Fibroblast of lung (primary cell): ENCODE results near the gene KCNN4. TPM values are rescaled to one million over a fixed set of nuclear protein-coding genes. Genes with fewer than 3 reads are reported as not detected.

Experiments
- DNase-seq, 2 donors: peaks; one replicate each; pipeline versions ENCODE4 v3.0.0 to v3.0.0-alpha.2; 2010; ENCODE audit warnings: low read depth in 2 of 2
- H2AFZ ChIP-seq: 2 replicates; pipeline ENCODE4 v1.5.1; 2012; ENCODE audit warnings: low read length, control low read depth, inconsistent platforms
- H3K27ac ChIP-seq: 2 replicates; pipeline ENCODE4 v1.5.1; 2011; ENCODE audit warnings: low read length, control low read depth; ENCODE audit not compliant: insufficient read depth
- H3K27me3 ChIP-seq: 2 replicates; pipeline ENCODE4 v1.5.1; 2011; ENCODE audit warnings: mild to moderate bottlenecking, low read length; ENCODE audit not compliant: control insufficient read depth, insufficient read depth
- H3K36me3 ChIP-seq: 2 replicates; pipeline ENCODE4 v1.5.1; 2011; ENCODE audit warnings: low read length; ENCODE audit not compliant: control insufficient read depth, insufficient read depth
- H3K4me1 ChIP-seq: 2 replicates; pipeline ENCODE4 v1.5.1; 2011; ENCODE audit warnings: low read length; ENCODE audit not compliant: control insufficient read depth, insufficient read depth; ENCODE audit errors: extremely low read depth
- H3K4me2 ChIP-seq: 2 replicates; pipeline ENCODE4 v1.5.1; 2011; ENCODE audit warnings: low read length, control low read depth; ENCODE audit not compliant: insufficient read depth; ENCODE audit errors: extremely low read depth
- H3K4me3 ChIP-seq, 4 experiments: fragments of 200-600 bp in 1 of 4; sonication (generic) in 1 of 4; replicated peaks in 1 of 4; 2 replicates each; pipeline ENCODE4 v1.5.1; 2011 to 2016; ENCODE audit warnings: low read length in 4 of 4, low read depth in 3 of 4, mild to moderate bottlenecking in 3 of 4, control low read depth in 2 of 4, inconsistent platforms in 1 of 4, mixed read lengths in 1 of 4; ENCODE audit not compliant: insufficient read depth in 1 of 4; ENCODE audit errors: control extremely low read depth in 1 of 4
- H3K79me2 ChIP-seq: 2 replicates; pipeline ENCODE4 v1.5.1; 2012; ENCODE audit warnings: mild to moderate bottlenecking, low read length, inconsistent platforms; ENCODE audit not compliant: control insufficient read depth, insufficient read depth
- H3K9ac ChIP-seq: 2 replicates; pipeline ENCODE4 v1.5.1; 2011; ENCODE audit warnings: mild to moderate bottlenecking, low read length, control low read depth; ENCODE audit not compliant: insufficient read depth
- H3K9me3 ChIP-seq: 2 replicates; pipeline ENCODE4 v1.5.1; 2012; ENCODE audit warnings: low read depth, low read length; ENCODE audit not compliant: control insufficient read depth, insufficient read depth
- H4K20me1 ChIP-seq: 2 replicates; pipeline ENCODE4 v1.5.1; 2011; ENCODE audit warnings: low read length; ENCODE audit not compliant: control insufficient read depth, insufficient read depth; ENCODE audit errors: extremely low read depth
- EZH2 ChIP-seq: IDR thresholded peaks from 2 replicates; pipeline ENCODE4 v1.5.1; 2012; ENCODE audit warnings: low read length, control low read depth, mild to moderate bottlenecking; ENCODE audit errors: missing control alignments
- polyA plus RNA-seq, 2 donors: library from polyadenylated mRNA; depleted of rRNA in 1 of 2; stranded (reverse) in 1 of 2; unstranded in 1 of 2; fragments of >200 nt; gene quantifications; 2 replicates each; pipeline ENCODE4 v1.2.1, GENCODE V29; 2011 to 2012; ENCODE audit warnings: missing spikeins in 1 of 2
- total RNA-seq: library from RNA; depleted of rRNA; stranded (reverse); fragments of >200 nt; gene quantifications from 2 replicates; pipeline ENCODE4 v1.2.1, GENCODE V29; 2014
- TF ChIP-seq, protein P1 (sequence below), 2 donors: IDR thresholded peaks in 1 of 2; conservative IDR thresholded peaks in 1 of 2; 1 replicate in 1 of 2; 2 replicates in 1 of 2; pipeline ENCODE4 v1.5.1; 2011 to 2012; ENCODE audit warnings: low read length in 2 of 2, control low read depth in 1 of 2, inconsistent platforms in 1 of 2, low read depth in 1 of 2, mild to moderate bottlenecking in 1 of 2

Gene KCNN4
- total and polyA plus RNA-seq, 2 donors (not counting 1 experiment from before 2014, with no cell fraction given): 0.41 to 0.83 TPM

- peaks cover 15% of the 10 kb centered on the region for H3K36me3 ChIP-seq
- no peaks in the 10 kb centered on the region for H3K4me1 ChIP-seq
- TF ChIP-seq EZH2: no peak
- TF ChIP-seq, protein P1, sequence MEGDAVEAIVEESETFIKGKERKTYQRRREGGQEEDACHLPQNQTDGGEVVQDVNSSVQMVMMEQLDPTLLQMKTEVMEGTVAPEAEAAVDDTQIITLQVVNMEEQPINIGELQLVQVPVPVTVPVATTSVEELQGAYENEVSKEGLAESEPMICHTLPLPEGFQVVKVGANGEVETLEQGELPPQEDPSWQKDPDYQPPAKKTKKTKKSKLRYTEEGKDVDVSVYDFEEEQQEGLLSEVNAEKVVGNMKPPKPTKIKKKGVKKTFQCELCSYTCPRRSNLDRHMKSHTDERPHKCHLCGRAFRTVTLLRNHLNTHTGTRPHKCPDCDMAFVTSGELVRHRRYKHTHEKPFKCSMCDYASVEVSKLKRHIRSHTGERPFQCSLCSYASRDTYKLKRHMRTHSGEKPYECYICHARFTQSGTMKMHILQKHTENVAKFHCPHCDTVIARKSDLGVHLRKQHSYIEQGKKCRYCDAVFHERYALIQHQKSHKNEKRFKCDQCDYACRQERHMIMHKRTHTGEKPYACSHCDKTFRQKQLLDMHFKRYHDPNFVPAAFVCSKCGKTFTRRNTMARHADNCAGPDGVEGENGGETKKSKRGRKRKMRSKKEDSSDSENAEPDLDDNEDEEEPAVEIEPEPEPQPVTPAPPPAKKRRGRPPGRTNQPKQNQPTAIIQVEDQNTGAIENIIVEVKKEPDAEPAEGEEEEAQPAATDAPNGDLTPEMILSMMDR (conservative IDR thresholded peaks at IDR 0.05 in 1 of 2, IDR thresholded peaks at IDR 0.05 in 1 of 2; ENCODE audit: low read depth in 1 of 2, low read length in 2 of 2): no peak
- H3K9ac ChIP-seq: no peak overlapping the region
- H4K20me1 ChIP-seq: no peaks in the 10 kb centered on the region
- no peak for DNase-seq
- no peak overlapping the region for H2AFZ ChIP-seq
- no peak overlapping the region for H3K4me2 ChIP-seq
- no peaks in the 10 kb centered on the region for H3K79me2 ChIP-seq
- H3K27me3 ChIP-seq: no peaks in the 10 kb centered on the region
- H3K9me3 ChIP-seq: no peaks in the 10 kb centered on the region
- no peak overlapping the region for H3K4me3 ChIP-seq
- H3K27ac ChIP-seq: no peak overlapping the region
These were observed 53.2 kb downstream of the KCNN4 start for GRCh38 chr19:43727593-43727853.

GRCh38 chr19:43726736-43727592 lies 53.8 kb downstream of the KCNN4 start:
- H3K27ac ChIP-seq: no peak overlapping the region
- H3K9me3 ChIP-seq: no peaks in the 10 kb centered on the region
- H2AFZ ChIP-seq: no peak overlapping the region
- no peak overlapping the region for H3K4me3 ChIP-seq
- no peak for DNase-seq
- H4K20me1 ChIP-seq: no peaks in the 10 kb centered on the region
- H3K36me3 ChIP-seq: peaks cover 12% of the 10 kb centered on the region
- H3K4me1 ChIP-seq: no peaks in the 10 kb centered on the region
- no peak overlapping the region for H3K9ac ChIP-seq
- H3K27me3 ChIP-seq: no peaks in the 10 kb centered on the region
- TF ChIP-seq, protein P1 (conservative IDR thresholded peaks at IDR 0.05 in 1 of 2, IDR thresholded peaks at IDR 0.05 in 1 of 2; ENCODE audit: low read depth in 1 of 2, low read length in 2 of 2): no peak
- no peak for TF ChIP-seq EZH2
- H3K4me2 ChIP-seq: no peak overlapping the region
- no peaks in the 10 kb centered on the region for H3K79me2 ChIP-seq

DNA sequence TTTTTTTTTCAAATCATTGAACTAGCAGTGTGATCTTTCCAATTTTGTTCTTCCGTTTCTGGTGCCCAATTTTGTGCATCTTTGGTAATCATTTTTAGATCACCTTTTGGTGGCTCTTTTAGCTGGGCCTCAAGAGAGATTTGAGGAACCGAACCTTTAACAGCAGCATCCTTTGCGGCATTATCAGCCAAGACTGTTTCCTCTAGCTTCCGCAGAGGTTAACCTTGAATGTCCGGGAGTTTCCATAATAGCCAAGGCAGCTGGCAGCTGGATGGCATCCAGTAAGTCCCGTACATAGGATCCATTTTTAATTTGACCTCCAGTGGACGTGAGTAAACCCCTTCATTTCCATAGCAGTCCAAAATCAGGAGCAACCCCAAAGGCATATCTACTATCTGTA lies 55.3 kb downstream of the KCNN4 start:
- no peak overlapping the region for H3K4me2 ChIP-seq
- H3K9ac ChIP-seq: no peak overlapping the region
- no peaks in the 10 kb centered on the region for H3K9me3 ChIP-seq
- peaks cover 5% of the 10 kb centered on the region for H3K36me3 ChIP-seq
- no peaks in the 10 kb centered on the region for H3K27me3 ChIP-seq
- TF ChIP-seq, protein P1 (conservative IDR thresholded peaks at IDR 0.05 in 1 of 2, IDR thresholded peaks at IDR 0.05 in 1 of 2; ENCODE audit: low read depth in 1 of 2, low read length in 2 of 2): no peak
- TF ChIP-seq EZH2: no peak
- H3K27ac ChIP-seq: no peak overlapping the region
- no peak for DNase-seq
- no peak overlapping the region for H2AFZ ChIP-seq
- no peaks in the 10 kb centered on the region for H3K4me1 ChIP-seq
- H3K4me3 ChIP-seq: no peak overlapping the region
- H4K20me1 ChIP-seq: no peaks in the 10 kb centered on the region
- H3K79me2 ChIP-seq: no peaks in the 10 kb centered on the region
